ENCODE results near the gene GALK2.

- TF ChIP-seq EZH2phosphoT487 (IDR thresholded peaks at IDR 0.05; ENCODE audit: unreplicated experiment) (no peak), CTCF (conservative IDR thresholded peaks at IDR 0.05; ENCODE audit: low read depth in 2 of 2) (no peak), POLR2AphosphoS5 (IDR thresholded peaks at IDR 0.05; ENCODE audit: low read depth) (no peak), JUNB (IDR thresholded peaks at IDR 0.05; ENCODE audit: unreplicated experiment) (no peak), REST (IDR thresholded peaks at IDR 0.05; ENCODE audit: unreplicated experiment) (no peak), ZNF462 (CRISPR knock-in tag; IDR thresholded peaks at IDR 0.05) (no peak), EZH2 (IDR thresholded peaks at IDR 0.05; ENCODE audit: low read depth, unreplicated experiment) (no peak), CREB1 (CRISPR knock-in tag; IDR thresholded peaks at IDR 0.05; ENCODE audit: low read depth) (no peak), ZNF114 (CRISPR knock-in tag; IDR thresholded peaks at IDR 0.05) (no peak), STAT1 (IDR thresholded peaks at IDR 0.05; ENCODE audit: unreplicated experiment) (no peak), ETS1 (IDR thresholded peaks at IDR 0.05) (no peak), NANOG (IDR thresholded peaks at IDR 0.05; ENCODE audit: borderline replicate concordance) (no peak), ZNF331 (CRISPR knock-in tag; IDR thresholded peaks at IDR 0.05; ENCODE audit: low read depth) (no peak)
Measured at GRCh38 chr15:49137861-49138260, 32.2 kb upstream of the GALK2 start.
